Neural progenitor cell (in vitro differentiated cells): ENCODE results near the gene KY.

Experiments
- EZH2 ChIP-seq: fragments of 200-600 bp; sonication (generic); IDR thresholded peaks from 2 replicates; pipeline ENCODE4 v1.6.1; 2017; ENCODE audit warnings: antibody characterized with exemption, mild to moderate bottlenecking, moderate library complexity
- EZH2phosphoT487 ChIP-seq: fragments of 200-600 bp; sonication (generic); IDR thresholded peaks from 2 replicates; pipeline ENCODE4 v1.6.1; 2017; ENCODE audit warnings: antibody characterized with exemption
- TF ChIP-seq, protein P1 (sequence below): fragments of 200-600 bp; sonication (generic); IDR thresholded peaks from 2 replicates; pipeline ENCODE4 v1.5.1; 2017; ENCODE audit warnings: antibody characterized with exemption, mild to moderate bottlenecking

GRCh38 chr3:134576831-134577230 is 74.0 kb downstream of the KY start:
- TF ChIP-seq, protein P1, sequence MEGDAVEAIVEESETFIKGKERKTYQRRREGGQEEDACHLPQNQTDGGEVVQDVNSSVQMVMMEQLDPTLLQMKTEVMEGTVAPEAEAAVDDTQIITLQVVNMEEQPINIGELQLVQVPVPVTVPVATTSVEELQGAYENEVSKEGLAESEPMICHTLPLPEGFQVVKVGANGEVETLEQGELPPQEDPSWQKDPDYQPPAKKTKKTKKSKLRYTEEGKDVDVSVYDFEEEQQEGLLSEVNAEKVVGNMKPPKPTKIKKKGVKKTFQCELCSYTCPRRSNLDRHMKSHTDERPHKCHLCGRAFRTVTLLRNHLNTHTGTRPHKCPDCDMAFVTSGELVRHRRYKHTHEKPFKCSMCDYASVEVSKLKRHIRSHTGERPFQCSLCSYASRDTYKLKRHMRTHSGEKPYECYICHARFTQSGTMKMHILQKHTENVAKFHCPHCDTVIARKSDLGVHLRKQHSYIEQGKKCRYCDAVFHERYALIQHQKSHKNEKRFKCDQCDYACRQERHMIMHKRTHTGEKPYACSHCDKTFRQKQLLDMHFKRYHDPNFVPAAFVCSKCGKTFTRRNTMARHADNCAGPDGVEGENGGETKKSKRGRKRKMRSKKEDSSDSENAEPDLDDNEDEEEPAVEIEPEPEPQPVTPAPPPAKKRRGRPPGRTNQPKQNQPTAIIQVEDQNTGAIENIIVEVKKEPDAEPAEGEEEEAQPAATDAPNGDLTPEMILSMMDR, result no peak
- no peak for TF ChIP-seq EZH2phosphoT487
- TF ChIP-seq EZH2, result no peak
